Upper lobe of right lung (tissue), 1 donor: ENCODE results near the gene STX1A. TPM values are rescaled to one million over a fixed set of nuclear protein-coding genes. Genes with fewer than 3 reads are reported as not detected.
A peak's percentile ranks its signal among the peaks of the same experiment; 100 is the strongest.
"Not testable (repeated sequence)": the region's sequence is repeated elsewhere in the genome, so short reads cannot be mapped to it uniquely, and the experiment has no call there.

ENCODE experiments used
- ATAC-seq: fragments of 200-7000 bp; cut with Tn5 transposase; one replicate; pipeline ENCODE4 v1.9.1; 2020; ENCODE audit warnings: mild to moderate bottlenecking, moderate library complexity
- DNase-seq: peaks from one replicate; pipeline ENCODE4 v3.0.0-alpha.2; 2020
- H3K27ac ChIP-seq: fragments of 200-600 bp; one replicate; pipeline ENCODE4 v1.8.0; 2022
- H3K27me3 ChIP-seq: fragments of 200-600 bp; one replicate; pipeline ENCODE4 v1.8.0; 2022; ENCODE audit warnings: mild to moderate bottlenecking
- H3K36me3 ChIP-seq: fragments of 200-600 bp; one replicate; pipeline ENCODE4 v1.8.0; 2022
- H3K4me1 ChIP-seq: fragments of 200-600 bp; one replicate; pipeline ENCODE4 v1.8.0; 2022
- H3K4me3 ChIP-seq: fragments of 200-600 bp; one replicate; pipeline ENCODE4 v1.8.0; 2022; ENCODE audit warnings: mild to moderate bottlenecking
- H3K9me3 ChIP-seq: fragments of 200-600 bp; one replicate; pipeline ENCODE4 v1.8.0; 2022
- intact Hi-C: fragments of 100-400 bp; cut with DNase I; formaldehyde crosslinking; loops from one replicate; pipeline ENCODE4 v1.11.0; 2022
- total RNA-seq: library from RNA; stranded (reverse); fragmentation: NEBNext Ultra II Directional; extraction: Animal tissue kit (Norgen Biotek cat#: 25700); gene quantifications from one replicate; pipeline ENCODE4 v1.2.1, GENCODE V29; 2021
- TF ChIP-seq, protein P1 (sequence below): fragments of 200-600 bp; IDR thresholded peaks from one replicate; pipeline ENCODE4 v1.8.0; 2022; ENCODE audit warnings: antibody characterized with exemption
- donor health status: DM: no; HTN: yes; CAD: no; lungs with severe emphysema.

Gene STX1A
- total RNA-seq, 1 donor from 2014 or later: 6.3 TPM

- no peaks in the 10 kb centered on the region for H3K27me3 ChIP-seq
- TF ChIP-seq, protein P1, sequence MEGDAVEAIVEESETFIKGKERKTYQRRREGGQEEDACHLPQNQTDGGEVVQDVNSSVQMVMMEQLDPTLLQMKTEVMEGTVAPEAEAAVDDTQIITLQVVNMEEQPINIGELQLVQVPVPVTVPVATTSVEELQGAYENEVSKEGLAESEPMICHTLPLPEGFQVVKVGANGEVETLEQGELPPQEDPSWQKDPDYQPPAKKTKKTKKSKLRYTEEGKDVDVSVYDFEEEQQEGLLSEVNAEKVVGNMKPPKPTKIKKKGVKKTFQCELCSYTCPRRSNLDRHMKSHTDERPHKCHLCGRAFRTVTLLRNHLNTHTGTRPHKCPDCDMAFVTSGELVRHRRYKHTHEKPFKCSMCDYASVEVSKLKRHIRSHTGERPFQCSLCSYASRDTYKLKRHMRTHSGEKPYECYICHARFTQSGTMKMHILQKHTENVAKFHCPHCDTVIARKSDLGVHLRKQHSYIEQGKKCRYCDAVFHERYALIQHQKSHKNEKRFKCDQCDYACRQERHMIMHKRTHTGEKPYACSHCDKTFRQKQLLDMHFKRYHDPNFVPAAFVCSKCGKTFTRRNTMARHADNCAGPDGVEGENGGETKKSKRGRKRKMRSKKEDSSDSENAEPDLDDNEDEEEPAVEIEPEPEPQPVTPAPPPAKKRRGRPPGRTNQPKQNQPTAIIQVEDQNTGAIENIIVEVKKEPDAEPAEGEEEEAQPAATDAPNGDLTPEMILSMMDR: no peak
- ATAC-seq: no peak
- peaks cover 8% of the 10 kb centered on the region for H3K4me1 ChIP-seq
- intact Hi-C loops: no loop called here
- peak overlapping the region; percentile 53 for H3K4me3 ChIP-seq
- no peaks in the 10 kb centered on the region for H3K36me3 ChIP-seq
- H3K9me3 ChIP-seq: no peaks in the 10 kb centered on the region
- no peak overlapping the region for H3K27ac ChIP-seq
- no peak for DNase-seq
These were observed 51.2 kb downstream of the STX1A start for GRCh38 chr7:73668103-73668885.

DNA sequence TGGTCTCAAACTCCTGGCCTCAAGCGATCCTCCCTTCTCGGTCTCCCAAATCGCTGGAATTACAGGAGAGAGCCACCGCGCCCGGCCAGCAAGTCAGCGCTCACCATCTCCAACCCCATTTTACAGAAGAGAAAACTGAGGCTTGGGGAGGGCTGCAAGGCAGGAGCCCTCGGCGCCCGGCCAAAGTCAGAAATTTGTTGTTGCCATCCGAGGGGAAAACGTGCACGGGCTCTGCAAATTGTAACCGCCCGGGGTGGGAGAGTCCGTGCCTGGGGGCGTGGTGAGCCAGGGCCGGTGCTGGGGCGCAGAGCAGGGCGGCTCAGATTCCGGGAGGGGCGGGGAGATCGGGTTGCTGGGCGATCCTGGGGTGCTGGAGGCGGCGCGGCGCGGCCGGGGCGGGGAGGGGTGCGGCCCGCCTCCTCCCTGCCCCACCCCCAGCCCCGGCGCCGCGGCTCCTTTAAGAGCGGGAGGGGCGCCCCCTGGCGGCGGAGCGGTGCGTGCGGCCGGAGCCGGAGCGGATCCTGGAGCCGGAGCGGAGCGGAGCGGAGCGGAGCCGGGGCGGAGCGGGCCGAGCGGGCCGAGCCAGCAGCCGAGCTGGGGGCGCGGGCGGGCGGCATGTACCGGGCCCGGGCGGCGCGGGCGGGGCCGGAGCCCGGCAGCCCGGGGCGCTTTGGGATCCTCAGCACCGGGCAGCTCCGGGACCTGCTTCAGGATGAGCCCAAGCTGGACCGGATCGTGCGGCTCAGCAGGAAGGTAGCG, 51.9 kb downstream of the STX1A start, which contains the start of gene VPS37D:
VPS37D (plus strand) TSS at position 488 of the 759 bp plus-strand sequence; CDS start at position 616, 128 bp downstream.
- H3K4me1 ChIP-seq: peaks cover 8% of the 10 kb centered on the region
- peak; percentile 95 for DNase-seq
- H3K36me3 ChIP-seq: no peaks in the 10 kb centered on the region
- H3K27ac ChIP-seq: no peak within 1 kb of the TSS
- no peaks in the 10 kb centered on the region for H3K27me3 ChIP-seq
- TF ChIP-seq, protein P1: peak; percentile 62
- peak within 1 kb of the TSS; percentile 53 for H3K4me3 ChIP-seq
- intact Hi-C loops: no loop called here
- H3K9me3 ChIP-seq: no peaks in the 10 kb centered on the region
- ATAC-seq: peak; percentile 99

- no peak for DNase-seq
- intact Hi-C loops: no loop called here
- Histone ChIP-seq H3K27me3 (no peaks in the 10 kb centered on the region), H3K9me3 (no peaks in the 10 kb centered on the region), H3K4me1 (no peaks in the 10 kb centered on the region), H3K36me3 (no peaks in the 10 kb centered on the region), H3K4me3 (no peak overlapping the region), H3K27ac (no peak overlapping the region)
- ATAC-seq: no peak
- TF ChIP-seq, protein P1: no peak
These were observed 56.4 kb downstream of the STX1A start for GRCh38 chr7:73663033-73663432.

DNA sequence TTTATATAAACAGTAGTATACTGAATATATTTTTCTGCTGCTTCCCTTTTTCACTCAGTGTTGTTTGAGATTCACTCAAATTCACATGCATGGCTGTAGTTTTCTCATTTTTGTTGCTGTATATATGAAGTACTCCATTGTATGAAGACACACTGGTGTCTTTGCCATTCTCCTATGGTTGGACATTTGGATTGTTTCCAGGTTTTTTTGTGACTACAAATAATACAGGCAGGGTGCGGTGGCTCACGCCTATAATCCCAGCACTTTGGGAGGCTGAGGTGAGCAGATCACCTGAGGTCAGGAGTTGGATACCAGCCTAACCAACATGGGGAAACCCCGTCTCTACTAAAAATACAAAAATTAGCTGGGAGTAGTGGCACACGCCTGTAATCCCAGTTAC, 58.9 kb downstream of the STX1A start:
- H3K4me3 ChIP-seq, H3K36me3 ChIP-seq, intact Hi-C loops, ATAC-seq, H3K4me1 ChIP-seq, DNase-seq, H3K27ac ChIP-seq, H3K9me3 ChIP-seq, H3K27me3 ChIP-seq: not testable (repeated sequence)

DNA sequence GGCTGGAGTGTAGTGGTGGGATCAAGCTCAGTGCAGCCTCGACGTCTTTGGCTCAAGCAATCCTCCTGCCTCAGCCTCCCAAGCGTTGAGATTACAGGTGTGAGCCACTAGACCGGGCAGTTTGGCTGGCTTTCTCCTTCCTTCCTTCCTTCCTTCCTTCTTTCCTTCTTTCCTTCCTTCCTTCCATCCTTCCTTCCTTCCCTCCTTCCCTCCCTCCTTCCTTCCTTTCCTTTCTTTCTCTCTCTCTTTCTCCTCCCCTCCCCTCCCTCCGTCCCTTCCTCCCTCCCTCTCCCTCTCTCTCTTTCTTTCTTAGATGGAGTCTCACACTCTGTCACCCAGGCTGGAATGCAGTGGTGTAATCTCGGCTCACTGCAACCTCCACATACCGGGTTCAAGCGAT, 59.5 kb downstream of the STX1A start:
- TF ChIP-seq, protein P1: no peak
- Histone ChIP-seq H3K4me1 (no peaks in the 10 kb centered on the region), H3K9me3 (no peaks in the 10 kb centered on the region), H3K36me3 (no peaks in the 10 kb centered on the region), H3K27ac (no peak overlapping the region), H3K4me3 (no peak overlapping the region), H3K27me3 (no peaks in the 10 kb centered on the region)
- intact Hi-C loops: no loop called here
- DNase-seq (no peak), ATAC-seq (no peak)

GRCh38 chr7:73655309-73655708, 64.2 kb downstream of the STX1A start:
- H3K4me1 ChIP-seq, H3K36me3 ChIP-seq, H3K4me3 ChIP-seq, H3K9me3 ChIP-seq, intact Hi-C loops, DNase-seq, H3K27ac ChIP-seq, ATAC-seq: not testable (repeated sequence)
- peaks cover 14% of the 10 kb centered on the region for H3K27me3 ChIP-seq
